Urothelium cell line (cell line): Measurements from ENCODE around the gene P4HA1.

ENCODE experiments used
- DNase-seq: peaks from one replicate; pipeline ENCODE4 v3.0.0; 2011; ENCODE audit warnings: low spot score, mixed read lengths
- FAIRE-seq: peaks from 2 replicates; lab custom pipeline; 2011; peaks lifted over from hg19 to GRCh38; lab: Jason Lieb, UNC

P4HA1 gene

GRCh38 chr10:73095481-73096021 is 1.1 kb downstream of the P4HA1 start:
- FAIRE-seq (no peak), DNase-seq (peak; percentile 54)

- FAIRE-seq (no peak), DNase-seq (no peak)
Observed at GRCh38 chr10:73094986-73095480, 1.6 kb downstream of the P4HA1 start.

- no peak for FAIRE-seq
- DNase-seq = no peak
Observed at GRCh38 chr10:73093922-73094850, 2.5 kb downstream of the P4HA1 start.

GRCh38 chr10:73092830-73093229 is 3.8 kb downstream of the P4HA1 start:
- no peak for DNase-seq
- no peak for FAIRE-seq

GRCh38 chr10:73088304-73088703 is 8.4 kb downstream of the P4HA1 start:
- no peak for FAIRE-seq

GRCh38 chr10:73086816-73087215 is 9.8 kb downstream of the P4HA1 start:
- FAIRE-seq = no peak
- DNase-seq = no peak

More at GRCh38 chr10:73088304-73088703, 8.4 kb downstream of the P4HA1 start:
- DNase-seq = no peak

- FAIRE-seq = no peak
- no peak for DNase-seq
Observed at GRCh38 chr10:73084209-73084608, 12.5 kb downstream of the P4HA1 start.

- no peak for DNase-seq
- no peak for FAIRE-seq
Observed at GRCh38 chr10:73083221-73083620, 13.4 kb downstream of the P4HA1 start.

- FAIRE-seq = no peak
- no peak for DNase-seq
Observed at GRCh38 chr10:73079779-73080541, 16.7 kb downstream of the P4HA1 start.

- FAIRE-seq = no peak
- no peak for DNase-seq
Observed at GRCh38 chr10:73076360-73077183, 20.1 kb downstream of the P4HA1 start.

GRCh38 chr10:73075829-73076228 is 20.8 kb downstream of the P4HA1 start:
- no peak for FAIRE-seq
- DNase-seq = no peak

- FAIRE-seq (no peak), DNase-seq (no peak)
Observed at GRCh38 chr10:73073627-73074026, 23.0 kb downstream of the P4HA1 start.

- DNase-seq = no peak
- FAIRE-seq = no peak
Observed at GRCh38 chr10:73065441-73065840, 31.2 kb downstream of the P4HA1 start.

GRCh38 chr10:73061743-73062142 is 34.9 kb downstream of the P4HA1 start:
- FAIRE-seq = no peak
- no peak for DNase-seq

GRCh38 chr10:73060738-73061635 is 35.7 kb downstream of the P4HA1 start:
- FAIRE-seq (no peak), DNase-seq (peak; percentile 41)

- no peak for FAIRE-seq
Observed at GRCh38 chr10:73060173-73060572, 36.5 kb downstream of the P4HA1 start.

GRCh38 chr10:73058057-73058591 is 38.5 kb downstream of the P4HA1 start:
- DNase-seq = no peak
- no peak for FAIRE-seq

More at GRCh38 chr10:73060173-73060572, 36.5 kb downstream of the P4HA1 start:
- no peak for DNase-seq

- FAIRE-seq = no peak
- DNase-seq = no peak
Observed at GRCh38 chr10:73054286-73054685, 42.4 kb downstream of the P4HA1 start.

- no peak for FAIRE-seq
- DNase-seq = no peak
Observed at GRCh38 chr10:73053275-73053674, 43.4 kb downstream of the P4HA1 start.
